Cerebellar nuclear complex (tissue), 1 donor: ENCODE data around the gene GPR146.
A peak's percentile ranks its signal among the peaks of the same experiment; 100 is the strongest.
"Not testable (repeated sequence)": the region's sequence is repeated elsewhere in the genome, so short reads cannot be mapped to it uniquely, and the experiment has no call there.

Source experiments
- DNase-seq, 2 experiments: peaks; one replicate each; lab custom pipeline; 2025; lab: John Stamatoyannopoulos, UW

GPR146 gene

GRCh38 chr7:1025743-1026581 lies 18.4 kb upstream of the GPR146 start:
- no peak for DNase-seq

GRCh38 chr7:1026721-1027161 lies 17.6 kb upstream of the GPR146 start:
- DNase-seq: no peak

- DNase-seq: no peak
These were observed 16.9 kb upstream of the GPR146 start for GRCh38 chr7:1027242-1028043.

GRCh38 chr7:1028044-1028770 lies 16.1 kb upstream of the GPR146 start:
- DNase-seq: peak in 1 of 2 experiments; percentile 31

- peak; percentile 47 to 51 for DNase-seq
These were observed 15.3 kb upstream of the GPR146 start for GRCh38 chr7:1028775-1029636.

GRCh38 chr7:1029637-1030443 lies 14.5 kb upstream of the GPR146 start:
- DNase-seq: no peak

- DNase-seq: no peak
These were observed 13.8 kb upstream of the GPR146 start for GRCh38 chr7:1030444-1031070.

GRCh38 chr7:1031716-1032455 lies 12.5 kb upstream of the GPR146 start:
- DNase-seq: no peak

- no peak for DNase-seq
These were observed 11.7 kb upstream of the GPR146 start for GRCh38 chr7:1032536-1033181.

- no peak for DNase-seq
These were observed 10.7 kb upstream of the GPR146 start for GRCh38 chr7:1033546-1034145.

- not testable (repeated sequence) for DNase-seq
These were observed 9.6 kb upstream of the GPR146 start for GRCh38 chr7:1034769-1035168.

GRCh38 chr7:1036164-1036928 lies 8.0 kb upstream of the GPR146 start:
- not testable (repeated sequence) for DNase-seq

- DNase-seq: not testable (repeated sequence)
These were observed 4.1 kb upstream of the GPR146 start for GRCh38 chr7:1040233-1040632.

GRCh38 chr7:1040790-1041189 lies 3.6 kb upstream of the GPR146 start:
- DNase-seq: peak in 1 of 2 experiments; percentile 27

- DNase-seq: no peak
These were observed 2.5 kb upstream of the GPR146 start for GRCh38 chr7:1041551-1042491.

GRCh38 chr7:1042492-1042833 lies 1.9 kb upstream of the GPR146 start:
- no peak for DNase-seq
